CD4-positive, alpha-beta T cell treated with Interleukin-4 for 4 hours (primary cell): ENCODE results near the gene KIF26B.

ENCODE experiments used
- DNase-seq: peaks from one replicate; pipeline ENCODE4 v3.0.0-alpha.2; 2020

KIF26B gene

GRCh38 chr1:245609354-245610150 lies 454.8 kb downstream of the KIF26B start:
- no peak for DNase-seq

GRCh38 chr1:245611251-245611650 lies 456.5 kb downstream of the KIF26B start:
- no peak for DNase-seq

GRCh38 chr1:245614476-245614875 lies 459.7 kb downstream of the KIF26B start:
- DNase-seq, result no peak

GRCh38 chr1:245615001-245615400 lies 460.2 kb downstream of the KIF26B start:
- DNase-seq, result no peak

GRCh38 chr1:245621589-245621988 lies 466.8 kb downstream of the KIF26B start:
- DNase-seq, result no peak

- DNase-seq, result no peak
Observed at GRCh38 chr1:245622332-245623014, 467.7 kb downstream of the KIF26B start.

- no peak for DNase-seq
Observed at GRCh38 chr1:245641384-245641783, 486.6 kb downstream of the KIF26B start.

- DNase-seq, result no peak
Observed at GRCh38 chr1:245645406-245645805, 490.6 kb downstream of the KIF26B start.

GRCh38 chr1:245645894-245646293 lies 491.1 kb downstream of the KIF26B start:
- no peak for DNase-seq

- no peak for DNase-seq
Observed at GRCh38 chr1:245648749-245649522, 494.2 kb downstream of the KIF26B start.

GRCh38 chr1:245649666-245650065 lies 494.9 kb downstream of the KIF26B start:
- DNase-seq, result no peak

- DNase-seq, result no peak
Observed at GRCh38 chr1:245650441-245650960, 495.7 kb downstream of the KIF26B start.

- DNase-seq, result no peak
Observed at GRCh38 chr1:245651093-245651492, 496.3 kb downstream of the KIF26B start.

- no peak for DNase-seq
Observed at GRCh38 chr1:245652116-245652515, 497.3 kb downstream of the KIF26B start.

GRCh38 chr1:245652660-245653427 lies 498.1 kb downstream of the KIF26B start:
- no peak for DNase-seq

- no peak for DNase-seq
Observed at GRCh38 chr1:245654460-245655050, 499.8 kb downstream of the KIF26B start.

- DNase-seq, result no peak
Observed at GRCh38 chr1:245656189-245656717, 501.5 kb downstream of the KIF26B start.

GRCh38 chr1:245657371-245657770 lies 502.6 kb downstream of the KIF26B start:
- no peak for DNase-seq

GRCh38 chr1:245663373-245663772 lies 508.6 kb downstream of the KIF26B start:
- no peak for DNase-seq

GRCh38 chr1:245663841-245664240 lies 509.1 kb downstream of the KIF26B start:
- no peak for DNase-seq

- DNase-seq, result no peak
Observed at GRCh38 chr1:245666412-245666811, 511.6 kb downstream of the KIF26B start.

GRCh38 chr1:245671349-245671748 lies 516.6 kb downstream of the KIF26B start:
- no peak for DNase-seq
